Femur (tissue), 1 donor: ENCODE results near the gene EFCAB7.
"Not testable (repeated sequence)": the region's sequence is repeated elsewhere in the genome, so short reads cannot be mapped to it uniquely, and the experiment has no call there.

Source experiments
- DNase-seq: peaks from one replicate; pipeline ENCODE4 v3.0.0-alpha.2; 2017

Gene EFCAB7

DNA sequence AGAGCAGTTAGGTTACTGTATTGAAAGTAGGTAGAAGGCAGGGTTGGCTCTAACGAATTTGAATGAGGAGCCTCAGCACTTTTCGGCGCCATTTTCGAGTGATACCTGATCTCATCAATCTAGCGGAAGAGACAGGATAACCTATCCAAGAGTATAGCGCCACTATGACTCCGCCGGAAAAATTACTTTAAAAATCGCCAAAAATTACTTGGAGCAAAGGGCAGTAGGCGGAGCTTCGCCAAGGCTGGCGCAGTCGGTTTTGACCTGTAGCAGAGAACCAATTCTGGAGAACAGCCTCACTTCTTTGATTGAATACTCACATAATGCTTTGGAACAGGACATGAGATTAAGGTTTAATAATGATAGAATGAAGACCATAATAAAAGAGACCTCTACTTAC, 25.6 kb downstream of the EFCAB7 start:
- DNase-seq: no peak

DNA sequence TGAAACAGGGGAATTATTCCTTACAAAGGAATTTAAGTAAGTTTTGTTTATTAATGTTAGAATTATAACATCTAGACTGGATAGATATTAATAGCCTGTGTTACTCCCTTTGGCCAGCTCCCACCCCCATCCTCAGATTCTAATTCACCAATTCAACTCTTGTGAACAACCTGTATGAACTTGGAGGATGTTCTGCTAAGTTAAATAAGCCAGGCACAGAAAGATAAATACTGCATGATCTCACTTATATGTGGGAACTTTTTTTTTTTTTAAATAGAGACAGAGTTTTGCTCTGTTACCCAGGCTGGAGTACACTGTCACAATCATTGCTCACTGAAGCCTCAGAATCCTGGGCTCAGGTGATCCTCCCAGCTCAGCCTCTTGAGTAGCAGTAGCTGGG, 32.2 kb downstream of the EFCAB7 start:
- DNase-seq: no peak

DNA sequence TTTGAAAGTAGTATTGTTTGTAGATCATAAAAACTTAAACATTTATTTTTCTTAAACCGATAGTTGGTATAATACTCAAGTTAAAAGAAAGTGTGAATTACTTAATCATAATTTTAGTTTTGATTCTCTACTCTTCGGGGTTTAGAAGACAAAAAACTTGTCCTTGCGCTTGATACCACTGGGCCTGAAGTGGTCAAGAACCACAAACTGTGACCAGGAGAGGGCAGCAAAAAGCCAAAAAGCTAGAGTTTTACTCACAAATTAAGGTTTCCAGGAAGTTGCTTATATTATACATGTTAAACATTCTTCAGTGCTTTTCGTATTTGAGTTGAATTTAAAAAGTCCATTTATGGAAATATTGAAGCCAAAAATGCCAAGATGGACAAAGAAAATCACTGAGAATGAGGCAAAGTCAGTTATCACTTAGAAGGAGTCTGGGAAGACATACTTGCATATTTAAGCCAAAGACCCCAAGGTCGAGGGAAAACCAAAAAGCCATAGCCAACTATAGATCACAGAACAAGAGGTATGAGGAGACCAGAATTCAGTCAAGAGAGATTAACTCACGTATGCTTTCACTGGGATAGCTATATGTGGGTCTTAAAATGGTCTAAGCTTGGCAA, 34.2 kb downstream of the EFCAB7 start:
- peak; percentile 19 for DNase-seq

DNA sequence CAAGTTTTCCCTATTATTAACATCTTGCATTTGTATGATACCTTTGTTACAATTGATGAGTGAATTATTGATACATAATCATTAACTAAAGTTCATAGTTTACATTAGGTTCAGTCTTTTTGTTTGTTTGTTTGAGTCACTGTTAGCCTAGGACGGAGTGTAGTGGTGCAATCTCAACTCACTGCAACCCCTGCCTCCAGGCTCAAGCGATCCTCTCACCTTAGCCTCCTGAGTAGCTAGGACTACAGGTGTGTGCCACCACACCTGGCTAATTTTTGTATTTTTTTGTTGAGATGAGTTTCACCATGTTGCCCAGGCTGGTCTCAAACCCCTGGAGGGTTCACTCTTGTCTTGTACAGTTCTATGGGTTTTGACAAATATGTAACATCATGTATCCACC, 36.0 kb downstream of the EFCAB7 start:
- no peak for DNase-seq

DNA sequence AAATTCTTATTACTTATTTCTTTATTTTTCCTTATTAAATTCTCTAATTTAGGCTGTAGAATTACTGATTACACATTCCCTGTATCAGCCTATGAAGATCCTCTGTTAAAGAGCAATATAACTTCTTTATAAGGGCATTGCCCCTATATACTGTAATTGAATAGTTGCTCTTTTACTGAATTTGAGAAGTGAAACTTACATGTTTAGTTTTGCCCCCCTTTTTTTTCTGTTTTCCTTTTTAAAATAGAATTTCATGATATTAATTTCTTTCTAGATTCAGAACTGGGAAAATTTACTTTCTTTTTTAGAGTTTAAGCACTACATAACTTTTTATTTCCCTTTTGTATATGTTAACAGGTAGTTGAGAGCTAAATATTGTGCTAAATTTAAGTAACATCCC, 40.4 kb downstream of the EFCAB7 start:
- DNase-seq: no peak

DNA sequence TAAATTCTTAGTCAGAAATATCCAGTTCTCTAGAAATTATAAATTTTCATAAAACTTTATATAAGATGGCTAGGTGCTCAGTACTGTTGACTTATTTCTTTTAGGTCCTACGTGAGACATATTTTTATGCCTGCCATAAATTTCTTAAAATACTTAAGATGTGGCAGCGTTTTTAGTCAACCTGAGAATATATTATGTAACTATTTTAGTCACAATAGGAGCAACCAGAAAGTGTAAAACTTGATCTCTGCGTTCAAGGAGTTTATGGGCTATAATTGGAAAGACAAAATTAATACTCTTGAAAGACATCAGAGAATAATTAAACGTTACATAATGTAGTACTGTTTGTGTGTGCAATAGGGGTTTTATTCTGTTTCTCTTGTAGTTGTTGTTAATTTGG, 45.7 kb downstream of the EFCAB7 start:
- no peak for DNase-seq

DNA sequence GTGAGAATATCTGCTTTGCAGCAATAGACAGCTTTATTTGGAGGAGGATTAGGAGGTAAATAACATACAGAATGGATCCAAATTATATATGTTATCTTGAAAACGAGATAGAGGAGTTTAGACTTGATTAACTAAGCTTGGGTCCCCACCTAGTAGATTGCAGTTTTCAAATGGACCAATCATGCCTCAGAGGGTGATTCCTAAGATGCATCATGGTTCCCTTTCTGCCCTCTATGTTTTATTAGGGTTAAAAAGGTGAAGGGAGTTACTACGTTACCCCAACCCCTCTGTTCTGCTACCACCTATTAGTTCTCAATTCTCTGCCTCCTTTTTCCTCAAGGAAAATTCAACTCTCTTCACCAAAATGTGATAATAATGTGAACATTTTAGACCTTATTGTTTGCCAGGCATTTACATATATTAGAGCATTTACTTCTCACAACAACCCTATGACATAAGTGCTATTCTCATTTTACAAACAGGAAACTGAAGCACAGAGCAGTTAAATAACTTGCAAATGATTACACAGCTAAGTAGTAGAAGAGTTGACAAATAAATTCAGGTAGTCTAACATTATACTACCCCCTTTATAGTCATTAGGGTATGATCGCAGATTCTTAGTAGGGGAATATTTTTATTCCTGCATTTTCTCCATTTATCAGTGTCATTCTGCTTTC, 46.5 kb downstream of the EFCAB7 start:
- DNase-seq: no peak

DNA sequence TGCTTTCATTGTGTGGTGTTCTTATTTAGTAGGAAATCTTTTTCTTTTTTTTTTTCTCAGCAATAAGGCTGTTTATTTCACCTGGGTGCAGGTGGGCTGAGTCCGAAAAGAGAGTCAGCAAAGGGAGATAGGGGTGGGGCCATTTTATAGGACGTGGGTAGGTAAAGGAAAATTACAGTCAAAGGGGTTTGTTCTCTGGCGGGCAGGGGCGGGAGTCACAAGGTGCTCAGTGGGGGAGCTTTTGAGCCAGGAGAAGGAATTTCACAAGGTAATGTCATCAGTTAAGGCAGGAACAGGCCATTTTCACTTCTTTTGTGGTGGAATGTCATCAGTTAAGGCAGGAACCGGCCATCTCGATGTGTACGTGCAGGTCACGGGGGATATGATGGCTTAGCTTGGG, 49.4 kb downstream of the EFCAB7 start:
- not testable (repeated sequence) for DNase-seq

DNA sequence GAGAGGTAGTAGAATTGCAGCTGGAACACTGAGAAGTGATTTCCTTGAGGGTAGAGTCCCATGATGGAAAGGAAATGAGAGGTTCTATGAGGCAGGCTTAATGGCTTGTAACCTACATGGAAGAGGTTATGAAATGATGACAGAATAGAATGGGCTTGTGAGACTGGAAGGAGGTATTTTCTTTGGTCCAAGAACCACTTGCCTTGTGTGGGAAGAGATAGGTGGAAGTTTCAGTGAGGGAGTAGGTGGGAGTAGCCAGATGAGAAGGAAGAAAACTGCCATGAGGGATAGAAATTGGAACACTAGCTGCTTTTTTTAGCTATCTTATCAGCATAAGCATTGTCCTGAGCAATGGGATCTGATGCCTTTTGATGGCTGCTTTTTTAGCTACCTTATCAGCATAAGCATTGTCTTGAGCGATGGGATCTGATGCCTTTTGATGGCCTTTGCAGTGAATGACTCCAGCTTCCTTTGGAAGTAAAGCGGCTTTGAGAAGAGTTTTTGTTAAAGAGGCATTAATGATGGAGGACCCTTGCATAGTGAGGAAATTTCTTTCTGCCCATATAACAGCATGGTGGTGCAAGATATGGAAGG, 51.0 kb downstream of the EFCAB7 start:
- DNase-seq: not testable (repeated sequence)

DNA sequence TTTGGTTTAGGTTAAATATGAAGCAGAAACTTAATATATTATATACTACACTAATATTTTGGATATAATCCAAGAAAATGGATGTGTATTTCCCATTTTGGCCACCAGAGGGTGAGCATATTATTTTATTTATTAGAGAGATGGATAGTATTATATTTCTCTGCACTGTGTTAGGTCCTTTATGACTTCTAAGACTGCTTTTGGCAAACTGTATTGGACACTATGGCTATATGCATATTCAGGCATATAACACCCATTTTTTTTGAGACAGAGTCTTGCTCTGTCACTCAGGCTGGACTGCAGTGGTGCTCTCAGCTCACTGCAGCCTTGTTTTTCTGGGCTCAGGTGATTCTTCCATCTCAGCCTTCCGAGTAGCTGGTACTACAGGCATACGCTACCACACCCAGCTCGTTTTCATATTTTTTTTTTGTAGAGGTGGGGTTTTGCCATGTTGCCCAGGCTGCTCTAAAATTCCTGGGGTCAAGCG, 52.1 kb downstream of the EFCAB7 start:
- no peak for DNase-seq

DNA sequence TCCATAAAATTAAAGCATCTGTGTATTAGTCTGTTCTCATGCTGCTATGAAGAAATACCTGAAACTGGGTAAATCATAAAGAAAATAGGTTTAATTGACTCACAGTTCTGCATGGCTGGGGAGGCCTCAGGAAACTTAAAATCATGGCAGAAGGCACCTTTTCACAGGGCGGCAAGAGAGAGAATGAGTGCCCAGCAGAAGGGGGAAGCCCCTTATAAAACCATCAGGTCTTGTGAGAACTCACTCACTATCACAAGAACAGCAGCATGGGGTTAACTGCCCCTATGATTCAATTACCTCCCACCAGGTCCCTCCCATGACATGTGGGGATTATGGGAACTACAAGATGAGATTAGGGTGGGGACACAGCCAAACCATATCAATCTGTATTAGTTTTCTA, 63.0 kb downstream of the EFCAB7 start:
- DNase-seq: not testable (repeated sequence)

DNA sequence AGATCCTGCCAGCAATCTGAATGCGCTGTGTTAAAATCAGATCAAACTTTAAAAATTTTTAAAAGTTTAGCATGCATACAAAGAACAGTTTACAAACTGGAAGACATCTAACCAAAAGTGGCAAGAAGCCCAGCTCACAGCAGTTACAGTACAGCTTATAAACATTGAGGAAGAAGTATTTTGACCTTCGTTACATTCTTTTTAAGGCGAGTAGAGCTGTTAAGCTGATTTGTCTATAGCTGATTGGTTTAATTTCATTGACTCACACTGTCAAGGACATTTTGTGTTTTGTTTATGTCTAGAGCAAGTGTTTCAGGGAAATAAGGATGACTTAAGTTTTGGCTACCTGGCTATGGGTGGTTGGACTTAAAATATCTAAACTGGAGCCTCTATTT, 66.8 kb downstream of the EFCAB7 start:
- no peak for DNase-seq

DNA sequence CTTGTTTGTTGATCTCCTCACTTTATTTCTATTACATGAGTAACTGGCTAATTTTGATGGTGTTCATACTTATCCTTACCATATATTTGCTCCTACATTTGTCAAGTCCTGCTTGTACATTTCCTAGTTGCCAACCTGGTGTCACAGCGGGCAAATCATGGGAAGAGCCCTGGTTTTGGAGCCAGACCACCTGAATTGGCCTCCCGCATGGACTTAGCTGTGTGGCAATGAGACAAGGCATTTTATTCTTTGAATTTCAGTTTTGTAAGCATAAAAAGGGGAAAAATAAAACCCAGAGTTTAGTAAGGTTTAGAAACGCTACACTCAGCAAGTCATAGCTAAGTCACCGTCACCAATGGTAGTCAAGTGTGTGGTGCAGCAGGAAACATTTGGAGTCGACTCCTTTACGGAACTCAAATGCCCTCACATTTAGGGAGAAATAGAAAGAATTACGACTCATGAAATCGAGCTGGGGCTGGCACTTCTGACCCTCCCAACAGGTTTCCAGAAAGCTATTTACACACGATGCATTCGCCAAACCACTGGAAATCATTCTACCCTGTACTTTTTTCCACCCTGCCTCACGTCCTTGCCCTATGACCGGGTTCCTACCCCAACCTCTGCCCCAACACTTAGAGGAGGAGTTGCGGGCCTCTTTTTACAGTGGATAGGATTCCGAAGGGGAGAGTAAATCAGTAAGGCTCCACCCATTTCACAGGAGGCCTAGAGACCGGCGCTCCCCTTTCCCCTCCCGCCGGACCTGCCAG, 69.4 kb downstream of the EFCAB7 start:
- no peak for DNase-seq

DNA sequence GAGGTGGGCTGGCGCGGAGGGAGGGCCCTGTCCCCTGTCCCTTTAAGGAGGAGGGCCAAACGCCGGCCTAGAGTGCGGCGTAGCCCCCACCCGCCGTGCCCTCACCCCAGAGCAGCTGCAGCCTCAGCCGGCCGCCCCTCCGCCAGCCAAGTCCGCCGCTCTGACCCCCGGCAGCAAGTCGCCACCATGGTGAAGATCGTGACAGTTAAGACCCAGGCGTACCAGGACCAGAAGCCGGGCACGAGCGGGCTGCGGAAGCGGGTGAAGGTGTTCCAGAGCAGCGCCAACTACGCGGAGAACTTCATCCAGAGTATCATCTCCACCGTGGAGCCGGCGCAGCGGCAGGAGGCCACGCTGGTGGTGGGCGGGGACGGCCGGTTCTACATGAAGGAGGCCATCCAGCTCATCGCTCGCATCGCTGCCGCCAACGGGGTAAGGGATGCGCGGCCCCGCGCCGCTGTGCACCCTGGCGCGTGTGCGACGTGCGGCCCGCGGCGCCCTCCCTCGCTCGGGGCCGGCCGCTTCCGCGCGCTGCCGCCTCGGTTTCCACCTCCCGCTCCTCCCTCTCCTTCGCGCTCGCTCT, 70.1 kb downstream of the EFCAB7 start, which contains the start of gene PGM1:
Gene PGM1 (plus strand): TSS at position 109 of the 583 bp plus-strand sequence. CDS start 78 bp downstream, at position 187.
- peak; percentile 87 for DNase-seq

DNA sequence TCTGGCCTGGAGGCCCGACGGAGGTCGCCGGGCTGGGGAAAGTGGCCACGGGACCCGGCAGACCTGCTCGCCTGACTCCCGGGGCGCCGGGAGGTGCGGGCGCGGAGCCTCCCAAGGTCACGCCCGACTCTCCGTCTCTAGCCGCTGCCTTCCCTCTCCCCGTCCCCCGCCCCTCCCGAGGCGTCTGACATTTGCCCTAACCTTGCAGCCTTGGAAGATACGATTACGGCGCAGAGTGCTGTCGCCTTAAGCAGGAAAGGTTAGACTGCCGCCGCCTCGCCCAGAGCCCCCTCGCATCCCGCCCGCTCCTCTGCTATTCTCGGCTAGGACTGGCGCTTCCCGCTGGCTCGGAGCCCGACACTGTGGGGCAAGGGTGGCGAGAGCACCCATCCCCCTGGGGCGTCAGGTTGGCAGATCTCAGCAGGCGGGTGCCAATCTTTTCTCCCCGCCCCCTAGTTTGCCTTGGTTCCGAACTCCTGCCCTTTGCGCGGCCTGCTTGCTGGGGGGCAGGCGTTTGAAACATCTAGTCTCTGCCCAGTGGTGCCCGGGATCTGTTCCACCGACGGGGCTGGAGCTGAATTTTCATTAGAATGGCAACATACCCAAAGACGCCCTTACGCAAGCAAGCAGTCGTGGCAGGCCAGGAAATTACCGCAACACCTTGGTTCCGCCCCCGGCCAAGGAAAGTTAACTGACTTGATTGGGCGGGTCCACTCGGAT, 70.7 kb downstream of the EFCAB7 start:
- peak; percentile 76 for DNase-seq

DNA sequence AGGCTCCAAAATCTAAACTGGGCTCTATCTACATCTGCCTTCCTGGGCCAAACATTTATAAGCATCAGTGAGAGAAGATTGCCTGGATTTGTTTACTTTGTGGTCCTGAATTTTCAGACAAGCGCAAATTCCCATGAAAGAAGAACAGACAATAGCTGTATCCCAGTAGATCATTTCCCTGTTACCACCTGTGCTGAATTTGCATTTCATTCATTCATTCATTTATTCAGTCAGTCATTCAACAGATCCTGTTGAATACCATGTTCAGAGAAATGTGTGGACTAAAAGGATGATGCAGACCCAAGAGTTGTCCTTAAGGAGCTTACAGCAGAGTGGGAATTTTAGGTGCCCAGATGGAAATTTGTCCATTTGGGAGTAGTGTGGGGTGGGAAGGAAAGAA, 72.1 kb downstream of the EFCAB7 start:
- no peak for DNase-seq

DNA sequence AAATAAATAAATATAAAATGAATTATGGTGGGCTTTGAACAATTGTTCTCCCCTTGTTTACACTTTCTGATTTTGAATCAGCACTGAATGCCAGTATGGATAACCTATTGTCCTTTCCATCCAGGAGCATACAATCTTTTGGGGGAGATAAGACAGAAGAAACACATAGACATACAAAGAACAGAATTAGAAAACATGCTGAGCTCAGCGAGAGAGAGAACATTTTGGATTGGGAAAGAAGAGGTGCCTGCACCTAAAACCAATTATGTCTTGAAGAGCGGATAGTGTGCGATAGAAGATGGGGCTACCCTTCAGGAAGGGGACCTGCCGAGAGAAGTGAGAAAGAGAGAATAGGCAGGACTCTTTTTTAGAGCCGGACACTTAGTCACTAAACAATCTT, 76.5 kb downstream of the EFCAB7 start:
- DNase-seq: no peak

DNA sequence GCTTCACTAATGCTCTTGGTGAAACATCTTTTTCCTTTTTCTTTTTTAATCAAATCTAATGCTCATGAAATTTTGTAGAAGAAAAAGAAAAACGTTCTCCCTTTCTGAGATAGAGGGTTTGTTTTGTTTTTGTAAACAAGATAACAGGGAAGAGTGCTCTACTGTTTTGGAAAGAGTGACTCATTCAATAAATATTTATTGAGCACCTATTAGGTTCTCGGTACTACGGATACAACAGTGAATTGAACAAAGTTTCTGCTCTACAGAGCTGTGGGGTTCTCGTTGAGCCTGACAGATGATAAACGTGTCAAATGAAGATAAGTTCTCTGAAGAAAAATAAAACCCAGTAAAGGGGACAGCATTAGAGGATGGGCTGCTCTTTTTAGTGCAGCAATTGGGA, 76.9 kb downstream of the EFCAB7 start:
- DNase-seq: no peak

DNA sequence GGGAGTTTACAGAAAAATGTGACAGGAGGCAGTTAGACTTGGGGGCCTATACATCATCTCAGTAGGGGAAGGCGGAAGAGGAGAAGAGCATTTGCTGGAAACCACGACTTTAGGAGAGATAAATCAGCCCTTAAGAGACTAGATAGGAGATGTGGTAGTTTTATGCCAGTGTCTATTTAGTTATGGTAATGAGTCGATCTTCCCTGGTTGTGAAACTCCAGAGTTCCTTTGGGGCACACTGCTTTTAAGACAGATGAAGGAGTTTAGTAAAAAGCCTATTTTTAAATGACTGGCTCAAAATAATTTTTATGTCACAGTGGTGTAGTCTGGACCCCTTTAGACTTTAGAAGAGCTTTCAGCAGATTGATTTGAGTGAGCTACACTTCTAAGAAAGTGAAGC, 77.7 kb downstream of the EFCAB7 start:
- no peak for DNase-seq

DNA sequence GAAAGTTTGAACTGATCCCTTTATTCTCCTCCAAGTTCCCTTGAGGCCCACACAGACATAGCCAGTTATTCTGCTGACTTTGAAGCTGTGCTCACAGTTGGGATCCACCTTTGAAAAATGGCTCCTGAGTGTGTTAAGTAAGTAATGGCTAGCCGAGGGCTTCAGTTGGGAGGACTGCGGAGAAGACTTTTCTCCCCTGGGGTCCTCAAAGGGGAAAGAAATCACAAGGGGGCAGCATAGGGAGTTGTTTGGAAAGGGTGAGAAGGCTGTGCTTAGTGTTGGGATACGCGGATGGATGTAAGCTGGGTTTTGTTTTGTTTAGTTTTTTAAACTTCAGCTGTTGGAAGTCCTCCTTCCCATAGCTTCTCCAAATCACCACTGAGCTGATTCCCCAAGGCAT, 78.1 kb downstream of the EFCAB7 start:
- no peak for DNase-seq

DNA sequence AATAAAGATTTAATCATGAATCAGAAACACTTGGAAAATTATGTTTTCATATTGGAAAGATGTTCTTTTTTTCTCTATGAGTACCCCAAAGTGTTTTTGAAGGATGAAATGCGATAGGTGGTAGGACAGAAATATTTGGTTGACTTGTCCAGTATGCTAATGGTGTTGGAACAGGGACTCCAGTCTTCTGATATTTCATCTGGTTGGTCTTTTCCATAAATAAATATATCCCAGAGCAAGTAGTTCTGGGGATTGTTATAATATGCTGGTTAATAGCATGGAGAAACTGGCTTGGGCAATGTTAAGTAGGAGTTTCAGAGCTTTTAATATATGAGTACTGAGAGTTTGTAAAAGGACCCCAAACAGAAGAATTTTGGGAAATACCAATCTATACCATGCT, 78.6 kb downstream of the EFCAB7 start:
- no peak for DNase-seq

DNA sequence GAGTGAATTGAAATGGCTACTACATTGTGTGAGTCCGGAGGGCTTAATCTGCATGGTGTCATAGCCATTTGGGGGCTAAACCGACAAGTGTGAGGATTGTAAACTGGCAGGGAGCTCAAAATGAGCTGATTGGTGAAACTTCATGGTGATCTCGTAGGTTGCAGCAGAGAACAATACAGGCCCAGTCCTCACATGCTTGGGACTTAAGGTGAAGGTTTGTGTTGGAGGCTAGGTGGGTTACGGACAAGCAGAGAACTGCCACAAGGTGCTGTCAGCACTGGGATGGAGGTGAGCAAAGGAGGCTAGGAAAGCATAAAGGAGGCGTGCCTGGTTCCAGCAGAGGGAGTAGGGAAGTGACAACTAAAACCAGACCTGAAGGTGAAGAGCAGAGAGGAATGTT, 79.3 kb downstream of the EFCAB7 start:
- DNase-seq: no peak
